B cell (primary cell): Measurements from ENCODE around the gene VPS51. TPM values are rescaled to one million over a fixed set of nuclear protein-coding genes. Genes with fewer than 3 reads are reported as not detected.

ENCODE experiments used
- ATAC-seq: fragments of 200-7000 bp; cut with Tn5 transposase; one replicate; pipeline ENCODE4 v1.10.0; 2021; ENCODE audit warnings: low read depth, mild to moderate bottlenecking, moderate number of reproducible peaks, moderate library complexity
- CTCF ChIA-PET: fragments of 350-600 bp; sonication (Branson Sonifier 250); formaldehyde crosslinking; loops from one replicate; lab custom pipeline; 2021; ENCODE audit warnings: antibody characterized with exemption, inconsistent platforms; lab: Charles Lee
- POLR2A ChIA-PET: fragments of 350-600 bp; sonication (Branson Sonifier 250); formaldehyde crosslinking; loops from one replicate; lab custom pipeline; 2021; ENCODE audit warnings: antibody characterized with exemption; lab: Charles Lee
- DNase-seq: peaks from one replicate; pipeline ENCODE4 v3.0.0; 2013
- H2AFZ ChIP-seq: 2 replicates; pipeline ENCODE4 v1.6.1; 2012; ENCODE audit warnings: mild to moderate bottlenecking, low read depth, low read length; ENCODE audit not compliant: insufficient read depth, poor library complexity, severe bottlenecking
- H3K27ac ChIP-seq, 2 donors: 1 replicate in 1 of 2; 2 replicates in 1 of 2; pipeline ENCODE4 v1.5.1; 2012 to 2013; ENCODE audit warnings: low read length in 2 of 2, mild to moderate bottlenecking in 2 of 2, moderate library complexity in 1 of 2
- H3K27me3 ChIP-seq, 4 experiments: fragments of 200-600 bp in 1 of 4; sonication (generic) in 1 of 4; replicated peaks in 1 of 4; 1 replicate in 2 of 4; 2 replicates in 2 of 4; pipeline versions ENCODE4 v1.6.1 to v1.7.0; 2013 to 2016; ENCODE audit warnings: low read length in 3 of 4, mild to moderate bottlenecking in 2 of 4, mixed read lengths in 1 of 4, moderate library complexity in 1 of 4; ENCODE audit not compliant: insufficient read depth in 4 of 4, control insufficient read depth in 3 of 4; ENCODE audit errors: control extremely low read depth in 1 of 4
- H3K36me3 ChIP-seq, 2 experiments: replicated peaks in 1 of 2; 1 replicate in 1 of 2; 2 replicates in 1 of 2; pipeline versions ENCODE4 v1.6.1 to v1.7.1; 2013; ENCODE audit warnings: low read length in 1 of 2; ENCODE audit not compliant: insufficient read depth in 2 of 2, control insufficient read depth in 1 of 2; ENCODE audit errors: control extremely low read depth in 1 of 2, extremely low read depth in 1 of 2
- H3K4me1 ChIP-seq, 2 donors: fragments of 200-600 bp in 1 of 2; sonication (generic) in 1 of 2; 1 replicate in 1 of 2; 2 replicates in 1 of 2; pipeline versions ENCODE4 v1.5.1 to v1.6.1; 2013 to 2017; ENCODE audit warnings: low read length in 2 of 2; ENCODE audit not compliant: control insufficient read depth in 2 of 2, insufficient read depth in 2 of 2
- H3K4me2 ChIP-seq: replicated peaks from 2 replicates; pipeline ENCODE3; 2012; ENCODE audit warnings: mild to moderate bottlenecking, low read depth, low read length; ENCODE audit not compliant: poor library complexity, severe bottlenecking
- H3K4me3 ChIP-seq, 5 experiments: fragments of 200-600 bp in 1 of 5; sonication (generic) in 1 of 5; 1 replicate in 3 of 5; 2 replicates in 2 of 5; pipeline versions ENCODE4 v1.5.1 to v1.7.0; 2011 to 2016; ENCODE audit warnings: low read length in 4 of 5, mild to moderate bottlenecking in 4 of 5, low read depth in 2 of 5, control low read depth in 1 of 5, moderate library complexity in 1 of 5; ENCODE audit not compliant: insufficient read depth in 1 of 5; ENCODE audit errors: control extremely low read depth in 1 of 5, extremely low read depth in 1 of 5
- H3K79me2 ChIP-seq: fragments of 200-600 bp; sonication (generic); one replicate; pipeline ENCODE4 v1.6.0; 2016; ENCODE audit warnings: low read length; ENCODE audit not compliant: control insufficient read depth, insufficient read depth
- H3K9ac ChIP-seq: fragments of 200-600 bp; sonication (generic); 2 replicates; pipeline ENCODE4 v1.6.1; 2017; ENCODE audit warnings: mild to moderate bottlenecking, low read length, moderate library complexity
- H3K9me3 ChIP-seq, 3 donors: one replicate each; pipeline versions ENCODE4 v1.6.1 to v1.7.1; 2013; ENCODE audit warnings: low read length in 2 of 3; ENCODE audit not compliant: control insufficient read depth in 2 of 3, insufficient read depth in 1 of 3; ENCODE audit errors: control extremely low read depth in 1 of 3
- H4K20me1 ChIP-seq: 2 replicates; pipeline ENCODE4 v1.6.0; 2012; ENCODE audit warnings: mild to moderate bottlenecking, low read length; ENCODE audit not compliant: insufficient read depth, control insufficient read depth, poor library complexity, severe bottlenecking
- H3K27ac Mint-ChIP-seq: one replicate; pipeline ENCODE4 v1.8.0; 2021; ENCODE audit warnings: mixed read lengths
- H3K27me3 Mint-ChIP-seq: one replicate; pipeline ENCODE4 v1.8.0; 2021; ENCODE audit warnings: mixed read lengths
- H3K4me1 Mint-ChIP-seq: one replicate; pipeline ENCODE4 v1.8.0; 2021; ENCODE audit warnings: mixed read lengths
- H3K4me3 Mint-ChIP-seq: one replicate; pipeline ENCODE4 v1.8.0; 2021; ENCODE audit warnings: mixed read lengths
- H3K9me3 Mint-ChIP-seq: one replicate; pipeline ENCODE4 v1.8.0; 2022; ENCODE audit warnings: mixed read lengths; ENCODE audit not compliant: insufficient read depth
- CTCF ChIP-seq: fragments of 200-600 bp; IDR thresholded peaks from one replicate; pipeline ENCODE4 v1.8.0; 2022; ENCODE audit warnings: antibody characterized with exemption, mild to moderate bottlenecking
- EZH2 ChIP-seq: IDR thresholded peaks from 2 replicates; pipeline ENCODE4 v1.6.1; 2012; ENCODE audit warnings: borderline replicate concordance, low read depth, mild to moderate bottlenecking, moderate library complexity, low read length; ENCODE audit not compliant: insufficient read depth, poor library complexity, severe bottlenecking
- WGBS: methylation state at CpG from one replicate; pipeline ENCODE4 v1.1.5; 2013; ENCODE audit warnings: missing lambda C conversion rate; ENCODE audit not compliant: insufficient coverage; 5-methylcytosine and 5-hydroxymethylcytosine counted together
- intact Hi-C: fragments of 100-400 bp; cut with micrococcal nuclease; formaldehyde crosslinking; loops from one replicate; pipeline ENCODE4 v1.10.0; 2022
- polyA plus RNA-seq: library from polyadenylated mRNA; depleted of rRNA; stranded (reverse); fragments of >200 nt; gene quantifications from 2 replicates; pipeline ENCODE4 v1.2.3, GENCODE V29; 2012
- total RNA-seq, 2 donors: library from RNA; stranded (reverse); fragments of 120-200 nt in 1 of 2; gene quantifications; 1 replicate in 1 of 2; 2 replicates in 1 of 2; pipeline versions ENCODE4 v1.2.3 to v1.2.4, GENCODE V29; 2013 to 2022

The VPS51 gene
- total and polyA plus RNA-seq, 2 donors (not counting 1 experiment from before 2014, with no cell fraction given): 206 to 223 TPM

- H3K9me3 Mint-ChIP-seq: no peaks in the 10 kb centered on the region
- Histone ChIP-seq H3K9me3 (no peaks in the 10 kb centered on the region), H4K20me1 (peaks cover 85% of the 10 kb centered on the region), H3K9ac (no peak overlapping the region), H3K27me3 (no peaks in the 10 kb centered on the region), H3K36me3 (peaks cover 3 to 83% of the 10 kb centered on the region in 2 experiments), H3K4me1 (peaks cover 32 to 58% of the 10 kb centered on the region in 2 donors), H3K4me2 (no peak overlapping the region), H3K79me2 (peaks cover 78% of the 10 kb centered on the region), H2AFZ (no peak overlapping the region), H3K27ac (no peak overlapping the region), H3K4me3 (no peak overlapping the region)
- peaks cover 52% of the 10 kb centered on the region for H3K4me1 Mint-ChIP-seq
- no peak for DNase-seq
- POLR2A ChIA-PET: interaction anchor here (0.5 to 8.8 kb wide), 4 partner anchors 9 to 50 kb away, joined by 3 to 160 read pairs (median 4); partner anchors contain the start of genes FAU, MRPL49, SPDYC and ZNHIT2
- H3K4me3 Mint-ChIP-seq: no peak overlapping the region
- WGBS: 92% methylated on average over 11 of the region's 15 CpGs
- CTCF ChIA-PET: interaction anchor here (1.5 to 4.4 kb wide), 2 partner anchors 11 to 16 kb away, joined by 4 to 20 read pairs; partner anchors contain the start of genes TM7SF2 and ZNHIT2
- peak overlapping the region; percentile 56 for H3K27ac Mint-ChIP-seq
- ATAC-seq: no peak
- intact Hi-C loops: no loop called here
- TF ChIP-seq CTCF (no peak), EZH2 (no peak)
- no peaks in the 10 kb centered on the region for H3K27me3 Mint-ChIP-seq
These were observed 32.5 kb downstream of the VPS51 start for GRCh38 chr11:65128182-65129145.
